GM12872 (cell line): ENCODE measurements around the gene TRIM75.

Source experiments
- CTCF ChIP-seq: IDR thresholded peaks from 3 replicates; pipeline ENCODE4 v1.5.1; 2011; ENCODE audit warnings: low read depth, mild to moderate bottlenecking, low read length, moderate library complexity; ENCODE audit not compliant: insufficient read depth

Gene TRIM75

GRCh38 chr4:165055601-165056000 lies 1.9 kb downstream of the TRIM75 start:
- no peak for TF ChIP-seq CTCF

- no peak for TF ChIP-seq CTCF
These were observed 5.0 kb downstream of the TRIM75 start for GRCh38 chr4:165058666-165059065.

- TF ChIP-seq CTCF, result no peak
These were observed 5.7 kb downstream of the TRIM75 start for GRCh38 chr4:165059386-165059785.

- TF ChIP-seq CTCF, result peak; percentile 32; the same call in 2 of the 3 replicates
These were observed 7.3 kb downstream of the TRIM75 start for GRCh38 chr4:165060938-165061337.

- TF ChIP-seq CTCF, result no peak
These were observed 16.9 kb downstream of the TRIM75 start for GRCh38 chr4:165070560-165070959.

- TF ChIP-seq CTCF, result no peak
These were observed 23.4 kb downstream of the TRIM75 start for GRCh38 chr4:165077034-165077578.

GRCh38 chr4:165079476-165079875 lies 25.8 kb downstream of the TRIM75 start:
- TF ChIP-seq CTCF, result no peak
